ENCODE measurements around the gene PTRHD1.

The PTRHD1 gene

DNA sequence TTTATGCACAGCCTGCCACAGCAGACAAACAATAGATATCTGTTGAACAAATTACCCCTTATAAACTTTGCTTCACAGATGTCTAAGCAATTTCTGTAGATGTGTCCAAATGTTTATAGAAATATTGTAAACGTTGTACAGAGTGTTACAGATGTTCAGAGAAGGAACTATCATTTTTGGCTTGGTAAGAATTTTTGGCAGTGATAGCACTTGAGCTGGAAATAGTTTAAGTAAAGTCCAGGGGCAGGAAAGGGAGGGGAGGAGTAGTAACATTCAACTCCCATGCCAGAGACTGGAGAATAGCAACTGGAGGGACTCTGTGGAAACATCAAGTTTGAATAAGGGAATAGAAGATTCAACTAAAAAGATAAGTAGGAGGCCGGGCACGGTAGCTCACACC is 4.4 kb downstream of the PTRHD1 start:
- Histone ChIP-seq H3K4me3 (ENCODE audit: low read depth, low read length) (no peak overlapping the region), H3K27me3 (no peaks in the 10 kb centered on the region), H3K4me1 (no peaks in the 10 kb centered on the region; the same call in 1 of the 2 replicates), H3K36me3 (no peaks in the 10 kb centered on the region; the same call in 1 of the 2 replicates), H3K9me3 (no peaks in the 10 kb centered on the region)
- no peak for DNase-seq
- TF ChIP-seq, protein P1, sequence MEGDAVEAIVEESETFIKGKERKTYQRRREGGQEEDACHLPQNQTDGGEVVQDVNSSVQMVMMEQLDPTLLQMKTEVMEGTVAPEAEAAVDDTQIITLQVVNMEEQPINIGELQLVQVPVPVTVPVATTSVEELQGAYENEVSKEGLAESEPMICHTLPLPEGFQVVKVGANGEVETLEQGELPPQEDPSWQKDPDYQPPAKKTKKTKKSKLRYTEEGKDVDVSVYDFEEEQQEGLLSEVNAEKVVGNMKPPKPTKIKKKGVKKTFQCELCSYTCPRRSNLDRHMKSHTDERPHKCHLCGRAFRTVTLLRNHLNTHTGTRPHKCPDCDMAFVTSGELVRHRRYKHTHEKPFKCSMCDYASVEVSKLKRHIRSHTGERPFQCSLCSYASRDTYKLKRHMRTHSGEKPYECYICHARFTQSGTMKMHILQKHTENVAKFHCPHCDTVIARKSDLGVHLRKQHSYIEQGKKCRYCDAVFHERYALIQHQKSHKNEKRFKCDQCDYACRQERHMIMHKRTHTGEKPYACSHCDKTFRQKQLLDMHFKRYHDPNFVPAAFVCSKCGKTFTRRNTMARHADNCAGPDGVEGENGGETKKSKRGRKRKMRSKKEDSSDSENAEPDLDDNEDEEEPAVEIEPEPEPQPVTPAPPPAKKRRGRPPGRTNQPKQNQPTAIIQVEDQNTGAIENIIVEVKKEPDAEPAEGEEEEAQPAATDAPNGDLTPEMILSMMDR (IDR thresholded peaks at IDR 0.05; ENCODE audit: low read depth, low read length) = no peak

DNA sequence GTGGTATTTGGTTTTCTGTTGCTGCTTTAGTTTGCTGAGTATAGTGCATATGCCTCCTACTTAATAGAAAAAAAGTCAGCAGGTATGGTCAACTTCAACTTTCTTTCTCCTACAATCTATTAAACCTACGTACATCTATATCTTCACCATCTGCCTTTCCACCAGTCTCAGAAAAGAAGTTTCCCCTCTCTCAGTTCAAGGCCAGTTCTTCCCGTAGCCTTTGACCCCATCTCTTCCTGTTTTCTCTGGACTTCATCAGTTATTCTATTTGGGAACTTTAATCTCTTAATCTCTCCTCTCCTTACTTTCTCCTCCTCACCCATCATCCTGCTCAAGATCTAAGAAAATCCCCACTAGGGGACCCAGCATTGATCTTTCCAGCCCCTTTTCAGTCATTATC is 5.7 kb downstream of the PTRHD1 start:
- Histone ChIP-seq H3K27me3 (no peaks in the 10 kb centered on the region), H3K4me3 (ENCODE audit: low read depth, low read length) (no peak overlapping the region), H3K9me3 (no peaks in the 10 kb centered on the region), H3K4me1 (no peaks in the 10 kb centered on the region; the same call in 1 of the 2 replicates), H3K36me3 (no peaks in the 10 kb centered on the region)
- DNase-seq = no peak
- TF ChIP-seq, protein P1 (IDR thresholded peaks at IDR 0.05; ENCODE audit: low read depth, low read length) = no peak

DNA sequence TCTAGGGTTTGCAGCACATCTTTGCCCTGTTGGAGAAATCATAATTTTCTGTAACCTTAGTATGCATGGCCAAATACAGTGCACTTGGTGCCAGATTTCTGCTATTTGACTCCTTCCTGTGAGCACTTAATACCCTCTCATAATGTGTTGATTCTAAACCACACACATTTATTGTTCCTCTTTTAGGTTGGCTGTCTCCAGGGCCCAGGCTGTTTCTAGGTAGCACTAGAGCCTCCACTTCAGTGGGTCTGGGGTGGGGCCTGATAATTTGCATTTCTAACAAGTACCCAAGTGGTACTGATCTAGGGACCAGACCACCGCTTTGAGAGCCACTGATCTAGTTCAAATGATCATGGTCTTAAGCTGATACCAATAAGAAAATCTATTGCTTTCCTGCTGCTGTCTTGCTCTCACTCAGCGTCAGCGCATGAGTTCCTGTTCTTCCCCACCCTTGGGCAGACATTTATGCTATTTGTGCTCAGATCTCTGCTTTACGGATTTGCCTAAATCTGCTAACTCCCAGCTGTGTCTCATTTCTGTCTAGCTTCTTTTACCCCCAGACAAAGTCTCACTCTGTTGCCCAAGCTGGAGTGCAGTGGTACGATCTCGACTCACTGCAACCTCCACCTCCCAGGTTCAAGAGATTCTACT is 7.4 kb downstream of the PTRHD1 start:
- no peaks in the 10 kb centered on the region for H3K36me3 ChIP-seq
- H3K4me3 ChIP-seq (ENCODE audit: low read depth, low read length) = no peak overlapping the region
- no peaks in the 10 kb centered on the region; the same call in 1 of the 2 replicates for H3K4me1 ChIP-seq
- no peaks in the 10 kb centered on the region for H3K27me3 ChIP-seq
- no peaks in the 10 kb centered on the region for H3K9me3 ChIP-seq
- TF ChIP-seq, protein P1 (IDR thresholded peaks at IDR 0.05; ENCODE audit: low read depth, low read length) = no peak
- DNase-seq = no peak

DNA sequence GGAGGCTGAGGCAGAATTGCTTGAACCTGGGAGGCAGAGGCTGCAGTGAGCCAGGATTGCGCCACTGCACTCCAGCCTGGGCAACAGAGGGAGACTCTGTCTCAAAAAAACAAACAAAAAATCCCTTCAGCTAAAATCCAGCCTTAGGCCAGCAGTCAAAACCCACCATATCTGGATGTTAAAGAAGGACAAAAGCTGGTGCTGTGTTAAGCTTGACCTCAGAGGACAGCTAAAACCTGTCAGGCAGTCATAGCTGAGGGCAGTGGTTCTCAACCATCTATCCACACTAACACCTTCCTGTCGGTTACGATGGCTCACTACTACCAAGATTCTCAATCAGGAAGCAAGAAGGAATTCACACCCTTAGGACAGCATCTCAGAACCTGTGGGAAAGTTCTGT is 9.6 kb downstream of the PTRHD1 start:
- TF ChIP-seq, protein P1 (IDR thresholded peaks at IDR 0.05; ENCODE audit: low read depth, low read length) = no peak
- H3K27me3 ChIP-seq = no peaks in the 10 kb centered on the region
- no peaks in the 10 kb centered on the region; the same call in 1 of the 2 replicates for H3K4me1 ChIP-seq
- no peaks in the 10 kb centered on the region for H3K36me3 ChIP-seq
- H3K4me3 ChIP-seq (ENCODE audit: low read depth, low read length) = no peak overlapping the region
- no peak for DNase-seq
- no peaks in the 10 kb centered on the region for H3K9me3 ChIP-seq

DNA sequence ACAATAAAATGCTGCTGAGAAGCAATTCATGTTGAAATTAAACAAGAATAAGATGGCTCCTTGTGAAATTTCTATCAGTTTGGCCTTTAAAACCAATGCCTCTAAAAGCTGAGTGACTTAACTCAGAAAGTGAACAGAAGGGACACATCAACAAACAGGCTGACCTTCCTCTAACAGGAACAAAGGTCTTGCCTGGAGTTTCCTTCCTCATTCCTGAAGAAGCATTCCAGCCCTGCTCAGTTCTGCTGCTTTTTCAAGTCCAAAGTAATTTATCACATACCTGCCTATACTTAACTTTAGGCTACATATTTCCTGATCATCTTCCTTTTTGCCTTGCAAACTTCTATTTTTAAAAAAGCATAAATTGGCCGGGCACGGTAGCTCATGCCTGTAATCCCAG is 14.1 kb downstream of the PTRHD1 start:
- Histone ChIP-seq H3K4me3 (ENCODE audit: low read depth, low read length) (no peak overlapping the region), H3K9me3 (no peaks in the 10 kb centered on the region), H3K36me3 (no peaks in the 10 kb centered on the region), H3K27me3 (no peaks in the 10 kb centered on the region), H3K4me1 (no peaks in the 10 kb centered on the region)
- TF ChIP-seq, protein P1 (IDR thresholded peaks at IDR 0.05; ENCODE audit: low read depth, low read length) = no peak
- DNase-seq = no peak

DNA sequence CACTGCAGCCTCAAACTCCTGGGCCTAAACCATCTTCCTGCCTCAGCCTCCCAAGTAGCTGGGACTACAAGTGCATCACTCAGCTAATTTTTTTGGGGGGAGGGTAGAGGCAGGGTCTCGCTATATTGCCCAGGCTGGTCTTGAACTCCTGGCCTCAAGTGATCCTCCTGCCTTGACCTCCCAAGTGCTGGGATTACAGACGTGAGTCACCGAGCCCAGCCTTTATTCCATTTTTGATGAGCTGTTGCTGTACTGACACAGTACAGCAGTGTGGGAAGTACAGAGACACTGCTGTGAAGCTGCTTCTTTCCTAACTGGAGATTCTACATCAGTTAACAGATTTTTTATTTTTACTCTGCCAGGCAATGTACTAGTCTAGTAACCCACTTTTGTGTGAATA is 18.8 kb downstream of the PTRHD1 start:
- no peaks in the 10 kb centered on the region for H3K9me3 ChIP-seq
- TF ChIP-seq, protein P1 (IDR thresholded peaks at IDR 0.05; ENCODE audit: low read depth, low read length) = no peak
- H3K36me3 ChIP-seq = no peaks in the 10 kb centered on the region
- no peaks in the 10 kb centered on the region for H3K27me3 ChIP-seq
- H3K4me1 ChIP-seq = peaks cover 6% of the 10 kb centered on the region
- H3K4me3 ChIP-seq (ENCODE audit: low read depth, low read length) = no peak overlapping the region
- DNase-seq = no peak
